HepG2 (cell line): ENCODE data around the gene ZNF813. TPM values are rescaled to one million over a fixed set of nuclear protein-coding genes. Genes with fewer than 3 reads are reported as not detected.

Source experiments
- E2F2 ChIP-seq: sonication (generic); formaldehyde crosslinking; IDR thresholded peaks from 2 replicates; pipeline ENCODE4 v1.4.0; 2020; ENCODE audit warnings: missing genetic modification reagents, borderline replicate concordance
- GPBP1L1 ChIP-seq: sonication (generic); formaldehyde crosslinking; IDR thresholded peaks from 2 replicates; pipeline ENCODE4 v1.5.0; 2020; ENCODE audit warnings: mild to moderate bottlenecking, missing genetic modification reagents
- HES4 ChIP-seq: sonication (generic); formaldehyde crosslinking; IDR thresholded peaks from 2 replicates; pipeline ENCODE4 v1.9.0; 2021; ENCODE audit warnings: mild to moderate bottlenecking, missing genetic modification reagents, borderline replicate concordance
- HNRNPH1 ChIP-seq: fragments of 200-400 bp; formaldehyde crosslinking; optimal IDR thresholded peaks from 2 replicates; pipeline ENCODE3; 2017; ENCODE audit warnings: mild to moderate bottlenecking, low read depth, low read length
- KMT2A ChIP-seq: sonication (generic); formaldehyde crosslinking; IDR thresholded peaks from 2 replicates; pipeline ENCODE4 v1.4.0; 2020; ENCODE audit warnings: missing genetic modification reagents
- MBNL3 ChIP-seq: fragments of 250-450 bp; sonication (Bioruptor Pico); conservative IDR thresholded peaks from 2 replicates; pipeline ENCODE4 v1.8.0; 2022; ENCODE audit warnings: mild to moderate bottlenecking, inconsistent platforms
- PHF5A ChIP-seq: IDR thresholded peaks from one replicate; pipeline ENCODE4 v1.6.1; 2018; ENCODE audit warnings: low read depth, missing genetic modification reagents; ENCODE audit not compliant: unreplicated experiment
- RARG ChIP-seq: sonication (generic); formaldehyde crosslinking; IDR thresholded peaks from 2 replicates; pipeline ENCODE4 v1.4.0; 2020; ENCODE audit warnings: low read depth, mild to moderate bottlenecking, missing genetic modification reagents
- RBM39 ChIP-seq: fragments of 200-400 bp; formaldehyde crosslinking; IDR thresholded peaks from one replicate; pipeline ENCODE4 v1.6.1; 2018; ENCODE audit warnings: antibody characterized with exemption, mild to moderate bottlenecking, low read depth, low read length; ENCODE audit not compliant: poor library complexity, severe bottlenecking
- SALL1 ChIP-seq: sonication (generic); formaldehyde crosslinking; IDR thresholded peaks from 2 replicates; pipeline ENCODE4 v1.8.0; 2022; ENCODE audit warnings: mild to moderate bottlenecking, missing genetic modification reagents
- SRY ChIP-seq: sonication (generic); formaldehyde crosslinking; IDR thresholded peaks from 2 replicates; pipeline ENCODE4 v1.8.0; 2022; ENCODE audit warnings: mild to moderate bottlenecking, missing genetic modification reagents
- TARDBP ChIP-seq: sonication (generic); formaldehyde crosslinking; IDR thresholded peaks from 2 replicates; pipeline ENCODE4 v1.8.0; 2022; ENCODE audit warnings: mild to moderate bottlenecking, missing genetic modification reagents
- ZBTB26 ChIP-seq: IDR thresholded peaks from 2 replicates; pipeline ENCODE4 v1.6.1; 2016; ENCODE audit warnings: missing compliant biosample characterization, missing genetic modification reagents, borderline replicate concordance
- ZKSCAN8 ChIP-seq: IDR thresholded peaks from 2 replicates; pipeline ENCODE4 v1.6.1; 2016; ENCODE audit warnings: borderline replicate concordance, missing genetic modification reagents, missing compliant biosample characterization
- ZNF510 ChIP-seq: sonication (generic); formaldehyde crosslinking; IDR thresholded peaks from 2 replicates; pipeline ENCODE4 v1.4.0; 2020; ENCODE audit warnings: low read depth, mild to moderate bottlenecking, missing genetic modification reagents
- ZNF580 ChIP-seq: IDR thresholded peaks from 2 replicates; pipeline ENCODE4 v1.6.1; 2016; ENCODE audit warnings: low read depth, borderline replicate concordance
- ZNF646 ChIP-seq: sonication (generic); formaldehyde crosslinking; IDR thresholded peaks from 2 replicates; pipeline ENCODE4 v1.9.0; 2021; ENCODE audit warnings: mild to moderate bottlenecking, missing genetic modification reagents
- ZNF879 ChIP-seq: sonication (generic); formaldehyde crosslinking; IDR thresholded peaks from 2 replicates; pipeline ENCODE4 v1.8.1; 2023; ENCODE audit warnings: missing genetic modification reagents
- polyA plus RNA-seq, 8 experiments: library from polyadenylated mRNA; depleted of rRNA in 3 of 8; stranded (reverse) in 7 of 8; unstranded in 1 of 8; fragments of >200 nt; fragmentation: Illumina TruSeq in 4 of 8; extraction: Trizol in 4 of 8; gene quantifications; 2 replicates each; pipeline versions ENCODE4 v1.2.1 to v1.2.3, GENCODE V29; 2011 to 2016; ENCODE audit warnings: low read depth in 4 of 8, missing spikeins in 1 of 8, mixed read lengths in 1 of 8; ENCODE audit not compliant: insufficient read depth in 1 of 8
- total RNA-seq, 5 experiments: library from RNA; depleted of rRNA; stranded (reverse); fragments of >200 nt; fragmentation: Illumina TruSeq; extraction: Trizol; gene quantifications; 2 replicates each; pipeline ENCODE4 v1.2.3, GENCODE V29; 2016; ENCODE audit warnings: low read depth in 1 of 5

Gene ZNF813
- total and polyA plus RNA-seq, 2 of the 13 experiments (the other 11 are each of a cell fraction or from before 2014, with no cell fraction given) = 2.1 to 8.9 TPM

- peak; percentile 88 for TF ChIP-seq HES4 (CRISPR knock-in tag)
- TF ChIP-seq RBM39 = no peak
- peak; percentile 89 for TF ChIP-seq SALL1 (CRISPR knock-in tag)
- no peak for TF ChIP-seq ZKSCAN8
- TF ChIP-seq TARDBP (CRISPR knock-in tag) = peak; percentile 77; the same call in 1 of the 2 replicates
- no peak for TF ChIP-seq PHF5A (CRISPR knock-in tag)
- TF ChIP-seq ZBTB26 (CRISPR knock-in tag) = no peak
- 0 out of 2 replicates have a peak, but pooled peaks have one; percentile 38 for TF ChIP-seq ZNF580 (CRISPR knock-in tag)
- TF ChIP-seq E2F2 (CRISPR knock-in tag) = 0 out of 2 replicates have a peak, but pooled peaks have one; percentile 32
- no peak for TF ChIP-seq RARG (CRISPR knock-in tag)
- TF ChIP-seq MBNL3 (CRISPR knock-in tag) = no peak
- TF ChIP-seq GPBP1L1 = no peak
- TF ChIP-seq ZNF879 (CRISPR knock-in tag) = peak; percentile 93
- TF ChIP-seq ZNF510 (CRISPR knock-in tag) = no peak
- TF ChIP-seq ZNF646 (CRISPR knock-in tag) = no peak
- no peak for TF ChIP-seq HNRNPH1
- no peak for TF ChIP-seq SRY (CRISPR knock-in tag)
- no peak for TF ChIP-seq KMT2A (CRISPR knock-in tag)
These were observed 70.2 kb downstream of the ZNF813 start, which contains the start of gene ZNF331 (continued) for GRCh38 chr19:53537521-53538377.
